Activated T-helper 2 cell treated with anti-CD3 and anti-CD28 coated beads, Interferon-gamma antibody, Interleukin-2, Interleukin-4, amounts not matched to agents 10 μg/mL and 5 μg/mL and 100 μg/mL, durations not matched to agents 14 hours and 24 hours and 36 hours (primary cell): ENCODE data around the gene FLNB. TPM values are rescaled to one million over a fixed set of nuclear protein-coding genes. Genes with fewer than 3 reads are reported as not detected.
A peak's percentile ranks its signal among the peaks of the same experiment; 100 is the strongest.
"Not testable (repeated sequence)": the region's sequence is repeated elsewhere in the genome, so short reads cannot be mapped to it uniquely, and the experiment has no call there.

Source experiments
- DNase-seq: peaks from one replicate; pipeline ENCODE4 v3.0.0; 2021; ENCODE audit warnings: low spot score
- H3K27ac Mint-ChIP-seq: one replicate; pipeline ENCODE4 v1.8.0; 2021; ENCODE audit warnings: mixed read lengths
- H3K27me3 Mint-ChIP-seq: one replicate; pipeline ENCODE4 v1.8.0; 2021; ENCODE audit warnings: low read depth, mixed read lengths
- H3K36me3 Mint-ChIP-seq: one replicate; pipeline ENCODE4 v1.8.0; 2021; ENCODE audit warnings: low read depth, mixed read lengths
- H3K4me1 Mint-ChIP-seq: one replicate; pipeline ENCODE4 v1.8.0; 2021; ENCODE audit warnings: low read depth, mixed read lengths
- H3K4me3 Mint-ChIP-seq: one replicate; pipeline ENCODE4 v1.8.0; 2021; ENCODE audit warnings: low read depth, mild to moderate bottlenecking, moderate library complexity, mixed read lengths
- H3K9me3 Mint-ChIP-seq: one replicate; pipeline ENCODE4 v1.8.0; 2021; ENCODE audit warnings: mixed read lengths
- intact Hi-C: fragments of 100-400 bp; cut with micrococcal nuclease; formaldehyde crosslinking; loops from one replicate; pipeline ENCODE4 v1.15.1; 2023
- total RNA-seq: library from RNA; stranded (reverse); gene quantifications from 2 replicates; pipeline ENCODE4 v1.2.3, GENCODE V29; 2022

FLNB gene
- total RNA-seq, 1 donor from 2014 or later: 35.6 TPM

DNA sequence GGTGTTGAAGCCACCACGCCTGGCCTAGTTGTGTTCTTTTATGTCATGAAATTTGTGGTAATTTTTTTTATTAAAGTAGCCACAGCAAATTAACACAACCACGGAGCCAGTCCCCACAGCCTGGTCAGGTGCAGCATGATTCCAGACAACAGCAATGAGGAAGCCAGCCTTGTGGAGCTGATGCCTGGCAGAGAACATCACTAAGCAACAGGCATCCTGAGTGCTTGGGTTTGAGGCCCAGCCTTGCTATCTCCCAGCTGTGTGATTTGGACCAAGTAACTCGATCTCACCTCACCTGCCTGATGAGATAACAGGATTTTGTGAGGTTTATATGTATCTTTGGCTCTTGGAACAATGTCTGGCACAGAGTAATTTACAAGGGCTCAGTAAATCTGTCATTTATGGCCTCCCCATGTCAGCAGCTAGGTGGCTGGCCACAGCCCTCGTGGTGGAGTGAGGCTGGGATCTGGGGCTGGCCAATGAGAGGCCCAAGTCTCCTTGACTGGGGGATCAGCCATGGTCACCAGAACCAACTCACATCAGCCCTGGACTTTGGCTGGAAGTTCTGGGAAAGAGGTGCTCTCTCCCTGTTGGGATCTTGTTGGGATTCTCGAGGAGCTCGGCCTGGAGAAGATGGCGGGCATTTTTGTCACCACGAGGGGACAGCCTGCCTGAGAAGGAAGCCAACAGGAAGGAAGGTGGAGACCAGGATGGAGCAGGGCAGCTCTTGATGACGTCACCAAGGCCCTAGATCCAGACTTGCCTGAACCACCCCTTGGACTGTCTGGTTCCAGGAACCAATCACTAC is 22.8 kb upstream of the FLNB start:
- H3K4me3 Mint-ChIP-seq: no peak overlapping the region
- H3K36me3 Mint-ChIP-seq: peaks cover 3% of the 10 kb centered on the region
- intact Hi-C loops: no loop called here
- peaks cover 19% of the 10 kb centered on the region for H3K4me1 Mint-ChIP-seq
- H3K27ac Mint-ChIP-seq: no peak overlapping the region
- no peaks in the 10 kb centered on the region for H3K27me3 Mint-ChIP-seq
- H3K9me3 Mint-ChIP-seq: no peaks in the 10 kb centered on the region
- DNase-seq: no peak

DNA sequence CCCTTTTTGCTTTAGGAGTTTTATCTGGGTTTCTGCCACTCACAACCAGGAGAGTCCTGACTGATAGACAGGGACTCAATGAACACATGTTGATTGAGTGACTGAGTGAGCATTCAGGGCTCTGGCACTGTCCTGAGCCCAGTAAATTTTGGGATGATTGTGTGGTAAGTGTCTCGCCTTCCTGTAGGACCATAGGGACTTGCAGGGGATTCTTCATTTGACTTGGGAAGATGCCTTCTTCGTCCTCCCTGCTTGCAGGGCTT is 22.3 kb upstream of the FLNB start:
- intact Hi-C loops: no loop called here
- H3K9me3 Mint-ChIP-seq: no peaks in the 10 kb centered on the region

DNA sequence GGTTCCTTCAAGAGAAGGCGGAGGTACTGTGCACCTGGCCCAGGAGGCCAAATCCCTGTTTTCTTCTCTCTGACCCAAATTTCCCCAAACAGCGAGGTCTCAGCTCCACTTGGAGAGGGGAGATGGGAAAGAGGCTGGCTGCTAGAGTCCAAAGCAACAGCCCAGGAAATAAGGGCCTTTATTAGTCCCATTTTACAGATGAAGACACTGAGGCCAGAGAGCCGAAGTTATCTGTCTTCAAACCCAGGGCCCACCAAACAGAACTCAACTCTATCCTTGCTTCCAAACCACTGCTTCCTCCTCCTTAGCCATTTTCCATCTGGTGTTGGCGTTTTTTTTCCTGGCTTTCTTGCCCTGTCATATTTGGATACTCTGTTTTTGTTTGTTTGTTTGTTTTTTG is 22.0 kb upstream of the FLNB start:
- no peak for DNase-seq
- intact Hi-C loops: no loop called here
- H3K4me1 Mint-ChIP-seq: peaks cover 19% of the 10 kb centered on the region
- peaks cover 3% of the 10 kb centered on the region for H3K36me3 Mint-ChIP-seq
- H3K27ac Mint-ChIP-seq: no peak overlapping the region
- H3K9me3 Mint-ChIP-seq: no peaks in the 10 kb centered on the region
- no peaks in the 10 kb centered on the region for H3K27me3 Mint-ChIP-seq
- H3K4me3 Mint-ChIP-seq: no peak overlapping the region

More for the DNA sequence above, 22.3 kb upstream of the FLNB start:
- Mint-ChIP-seq H3K4me1 (peaks cover 19% of the 10 kb centered on the region), H3K27ac (no peak overlapping the region), H3K36me3 (peaks cover 3% of the 10 kb centered on the region), H3K4me3 (no peak overlapping the region), H3K27me3 (no peaks in the 10 kb centered on the region)
- DNase-seq: no peak

DNA sequence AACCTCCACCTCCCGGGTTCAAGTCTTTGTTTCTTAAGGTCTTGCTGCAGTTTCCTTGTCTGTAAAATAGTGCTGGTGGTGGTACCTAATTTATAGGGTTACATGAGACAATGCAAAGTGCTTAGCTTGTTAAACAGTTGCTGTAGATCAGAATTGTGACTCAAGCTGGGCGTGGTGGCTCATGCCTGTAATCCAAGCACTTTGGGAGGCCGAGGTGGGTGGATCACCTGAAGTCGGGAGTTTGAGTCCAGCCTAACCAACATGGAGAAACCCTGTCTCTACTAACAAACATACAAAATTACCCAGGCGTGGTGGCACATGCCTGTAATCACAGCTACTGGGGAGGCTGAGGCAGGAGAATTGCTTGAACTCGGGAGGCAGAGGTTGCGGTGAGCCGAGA is 19.0 kb upstream of the FLNB start:
- H3K36me3 Mint-ChIP-seq, DNase-seq, H3K9me3 Mint-ChIP-seq, H3K4me1 Mint-ChIP-seq, H3K27ac Mint-ChIP-seq, intact Hi-C loops, H3K4me3 Mint-ChIP-seq, H3K27me3 Mint-ChIP-seq: not testable (repeated sequence)

DNA sequence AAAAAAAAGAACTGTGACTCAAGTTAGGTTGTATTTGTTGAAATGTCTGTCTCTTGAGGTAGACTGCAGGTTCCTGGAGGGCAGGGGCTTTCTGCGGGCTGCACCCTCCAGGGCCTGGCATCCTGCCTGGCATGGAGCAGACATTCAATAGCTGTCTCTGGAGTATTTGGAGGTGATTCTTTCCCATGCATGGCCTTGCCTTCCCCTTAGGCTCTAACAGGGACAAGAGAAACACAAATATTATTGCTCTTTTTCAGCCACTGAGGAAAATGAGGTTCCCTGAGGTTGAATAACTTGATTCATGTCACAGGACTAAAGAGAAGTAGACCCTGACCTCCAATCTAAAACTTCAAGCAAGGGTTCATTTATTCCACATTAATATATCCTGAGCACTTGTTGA is 18.6 kb upstream of the FLNB start:
- H3K4me1 Mint-ChIP-seq: no peaks in the 10 kb centered on the region
- no peaks in the 10 kb centered on the region for H3K27me3 Mint-ChIP-seq
- no peaks in the 10 kb centered on the region for H3K36me3 Mint-ChIP-seq
- no peak overlapping the region for H3K27ac Mint-ChIP-seq
- intact Hi-C loops: no loop called here
- no peak for DNase-seq
- H3K4me3 Mint-ChIP-seq: no peak overlapping the region
- H3K9me3 Mint-ChIP-seq: no peaks in the 10 kb centered on the region

DNA sequence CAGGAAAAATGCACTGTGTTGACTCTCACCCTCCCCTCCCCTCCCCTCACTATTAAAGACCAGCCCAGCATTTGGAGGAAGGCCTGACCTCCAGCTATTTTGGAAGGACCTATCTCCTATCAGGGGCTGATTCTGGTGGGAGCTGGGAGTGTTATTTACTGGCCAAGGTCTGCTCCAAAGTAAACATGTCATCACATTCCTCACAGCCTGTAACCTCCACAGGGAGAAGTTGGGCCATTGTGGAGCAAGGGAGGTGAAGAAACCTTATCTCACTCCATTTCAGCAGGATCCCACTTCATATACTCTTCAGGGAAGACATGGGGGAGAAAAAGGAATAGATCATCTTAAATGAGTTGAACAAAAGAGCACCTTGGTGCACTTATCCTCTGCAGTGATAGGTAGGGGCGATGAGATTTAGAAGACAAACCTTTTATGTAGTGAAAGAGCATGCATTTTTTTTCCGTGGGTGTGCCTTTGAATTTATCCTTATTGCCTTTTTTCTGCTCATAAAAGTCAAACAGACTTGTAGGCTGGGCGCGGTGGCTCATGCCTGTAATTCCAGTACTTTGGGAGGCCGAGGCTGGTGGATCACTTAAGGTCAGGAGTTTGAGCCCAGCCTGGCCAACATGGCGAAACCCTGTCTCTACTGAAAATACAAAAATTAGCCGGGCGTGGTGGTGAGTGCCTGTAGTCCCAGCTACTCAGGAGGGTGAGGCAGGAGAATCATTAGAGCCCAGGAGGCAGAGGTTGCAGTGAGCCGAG is 15.6 kb upstream of the FLNB start:
- H3K27ac Mint-ChIP-seq: no peak overlapping the region
- no peaks in the 10 kb centered on the region for H3K27me3 Mint-ChIP-seq
- H3K36me3 Mint-ChIP-seq: no peaks in the 10 kb centered on the region

DNA sequence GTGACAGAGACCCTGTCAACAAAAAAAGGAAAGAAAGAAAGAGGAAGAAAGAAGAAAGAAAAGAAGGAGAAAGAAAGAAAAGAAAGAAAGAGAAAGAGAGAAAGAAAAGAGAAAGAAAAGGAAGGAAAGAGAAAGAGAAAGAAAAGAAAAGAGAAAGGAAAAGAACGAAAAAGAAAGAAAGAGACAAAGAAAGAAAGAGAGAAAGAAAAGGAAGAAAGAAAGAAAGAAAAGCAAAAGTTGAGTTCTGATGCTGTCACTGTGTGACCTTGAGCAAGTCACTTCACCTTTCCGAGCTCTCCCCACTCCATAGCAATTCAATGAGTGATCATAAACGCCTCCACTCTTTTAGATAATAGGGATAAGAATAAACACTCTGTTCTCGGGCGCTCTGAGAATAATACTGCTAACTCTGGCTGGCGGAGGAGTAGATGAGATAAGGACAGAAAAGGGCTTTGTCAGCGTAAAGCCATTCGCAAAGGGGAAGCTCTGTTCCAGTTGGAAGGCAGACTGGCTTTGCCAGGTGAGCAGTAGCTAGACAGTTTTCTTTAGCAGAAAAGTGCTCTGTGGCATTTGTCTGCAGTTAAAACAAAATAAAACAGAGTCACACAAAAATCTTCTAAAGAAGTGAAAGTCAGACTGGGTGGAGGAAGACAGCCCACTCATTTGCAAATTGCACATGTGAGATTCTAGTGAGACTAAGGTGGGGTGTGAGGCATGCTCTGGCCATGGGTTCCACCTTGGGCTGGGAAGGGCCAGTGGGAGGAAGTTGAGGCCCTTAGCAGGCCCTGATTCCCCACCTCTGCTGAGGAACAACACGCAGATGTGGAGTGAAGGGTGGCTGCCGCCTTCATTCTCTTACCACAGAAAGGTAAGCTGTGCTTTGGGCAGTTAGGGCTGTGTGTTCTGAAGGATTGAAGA is 9.6 kb upstream of the FLNB start:
- H3K27me3 Mint-ChIP-seq: no peaks in the 10 kb centered on the region
- peak overlapping the region; percentile 35 for H3K27ac Mint-ChIP-seq

More for the DNA sequence above, 15.6 kb upstream of the FLNB start:
- no peak for DNase-seq
- no peaks in the 10 kb centered on the region for H3K9me3 Mint-ChIP-seq
- intact Hi-C loops: no loop called here
- no peak overlapping the region for H3K4me3 Mint-ChIP-seq
- no peaks in the 10 kb centered on the region for H3K4me1 Mint-ChIP-seq

DNA sequence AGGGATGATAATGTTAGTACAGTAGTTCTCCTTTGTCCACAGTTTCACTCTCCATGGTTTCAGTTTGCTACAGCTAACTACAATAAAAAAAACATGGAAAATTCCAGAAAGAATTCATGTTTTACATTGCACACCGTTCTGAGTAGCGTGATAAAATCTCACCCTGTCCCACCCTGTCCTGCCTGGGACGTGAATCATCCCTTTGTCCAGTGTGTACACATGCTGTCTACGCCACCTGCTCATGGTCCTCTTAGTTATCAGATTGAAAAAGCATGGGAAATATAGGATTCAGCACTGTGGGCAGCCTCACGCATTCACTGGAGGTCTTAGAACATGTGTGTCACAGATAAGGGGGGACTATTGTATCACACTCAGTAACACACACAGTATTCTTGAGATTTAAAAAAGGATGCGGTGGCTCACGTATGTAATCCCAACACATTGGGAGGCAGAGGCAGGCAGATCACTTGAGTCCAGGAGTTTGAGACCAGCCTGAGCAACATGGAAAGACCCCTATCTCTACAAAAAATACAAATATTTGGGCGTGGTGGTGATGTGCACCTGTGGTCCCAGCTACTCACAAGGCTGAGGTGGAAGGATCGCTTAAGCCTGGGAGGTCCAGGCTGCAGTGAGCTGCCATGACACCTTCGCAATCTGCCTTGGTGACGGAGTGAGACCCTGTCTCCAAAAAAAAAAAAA is 8.7 kb upstream of the FLNB start:
- H3K4me1 Mint-ChIP-seq: peaks cover 13% of the 10 kb centered on the region
- H3K27me3 Mint-ChIP-seq: no peaks in the 10 kb centered on the region
- intact Hi-C loops: no loop called here
- no peaks in the 10 kb centered on the region for H3K9me3 Mint-ChIP-seq
- DNase-seq: no peak
- H3K36me3 Mint-ChIP-seq: no peaks in the 10 kb centered on the region
- no peak overlapping the region for H3K4me3 Mint-ChIP-seq
- no peak overlapping the region for H3K27ac Mint-ChIP-seq

More for the DNA sequence above, 9.6 kb upstream of the FLNB start:
- Mint-ChIP-seq H3K4me3 (peak overlapping the region; percentile 65), H3K36me3 (no peaks in the 10 kb centered on the region), H3K9me3 (no peaks in the 10 kb centered on the region), H3K4me1 (peaks cover 13% of the 10 kb centered on the region)
- no peak for DNase-seq
- intact Hi-C loops: no loop called here

DNA sequence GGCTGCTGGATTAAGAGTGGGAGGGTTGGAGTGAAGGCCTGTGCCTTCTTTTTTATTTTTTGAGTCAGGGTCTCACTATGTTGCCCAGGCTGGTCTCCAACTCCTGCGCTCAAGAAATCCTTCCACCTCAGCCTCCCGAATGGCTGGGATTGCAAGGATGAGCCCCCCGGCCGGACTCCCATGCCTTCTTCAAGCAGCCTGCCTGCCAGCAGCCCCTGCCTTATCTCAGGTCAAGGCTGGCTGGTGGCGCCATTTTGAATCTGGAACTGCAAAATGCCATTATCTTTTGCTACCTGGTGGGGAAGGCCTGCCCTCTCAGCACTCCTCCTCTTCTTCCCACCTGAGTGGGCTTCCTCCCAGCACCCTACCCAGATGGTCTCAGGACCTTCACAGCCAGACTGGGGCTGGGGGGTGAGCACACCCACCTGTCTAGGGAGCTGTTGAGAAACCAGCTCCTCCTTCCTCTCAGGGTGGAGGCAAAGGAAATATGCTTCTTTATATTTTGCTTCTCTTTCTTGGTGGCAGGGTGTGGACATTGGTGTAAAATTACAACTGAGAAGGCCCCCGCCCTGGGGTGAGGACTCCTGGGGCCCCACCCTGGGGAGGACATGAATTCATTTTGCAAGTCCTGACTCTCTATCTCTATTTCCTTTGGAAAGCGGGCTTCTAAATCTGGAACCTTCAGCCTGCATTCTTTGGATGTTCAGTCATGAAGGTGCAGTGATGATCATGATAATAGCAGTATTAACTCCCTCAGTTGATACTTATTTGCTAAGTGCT is 7.7 kb upstream of the FLNB start:
- Mint-ChIP-seq H3K4me1 (peaks cover 13% of the 10 kb centered on the region), H3K27me3 (no peaks in the 10 kb centered on the region), H3K27ac (no peak overlapping the region), H3K4me3 (no peak overlapping the region), H3K9me3 (no peaks in the 10 kb centered on the region), H3K36me3 (no peaks in the 10 kb centered on the region)
- intact Hi-C loops: no loop called here
- no peak for DNase-seq

DNA sequence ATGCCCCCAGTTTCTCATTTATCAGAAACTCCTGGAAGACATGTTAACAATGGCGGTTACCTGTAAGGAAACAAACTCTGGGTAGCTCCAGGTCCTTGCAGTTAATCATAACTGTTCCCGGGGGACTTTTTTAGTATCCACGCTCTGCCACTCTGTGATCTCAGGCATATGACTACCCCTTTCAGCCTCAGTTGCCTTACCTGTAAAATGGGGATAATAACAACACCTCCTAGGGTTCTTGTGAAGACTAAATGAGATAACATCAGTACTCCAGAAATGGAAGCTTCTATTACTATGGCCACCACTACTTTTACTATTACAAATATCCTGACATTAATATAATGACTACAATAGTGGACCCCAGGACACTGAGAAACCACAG is 7.1 kb upstream of the FLNB start:
- Mint-ChIP-seq H3K4me3 (no peak overlapping the region), H3K27ac (no peak overlapping the region), H3K27me3 (no peaks in the 10 kb centered on the region), H3K9me3 (no peaks in the 10 kb centered on the region), H3K36me3 (no peaks in the 10 kb centered on the region), H3K4me1 (peaks cover 13% of the 10 kb centered on the region)
- no peak for DNase-seq
- intact Hi-C loops: no loop called here

DNA sequence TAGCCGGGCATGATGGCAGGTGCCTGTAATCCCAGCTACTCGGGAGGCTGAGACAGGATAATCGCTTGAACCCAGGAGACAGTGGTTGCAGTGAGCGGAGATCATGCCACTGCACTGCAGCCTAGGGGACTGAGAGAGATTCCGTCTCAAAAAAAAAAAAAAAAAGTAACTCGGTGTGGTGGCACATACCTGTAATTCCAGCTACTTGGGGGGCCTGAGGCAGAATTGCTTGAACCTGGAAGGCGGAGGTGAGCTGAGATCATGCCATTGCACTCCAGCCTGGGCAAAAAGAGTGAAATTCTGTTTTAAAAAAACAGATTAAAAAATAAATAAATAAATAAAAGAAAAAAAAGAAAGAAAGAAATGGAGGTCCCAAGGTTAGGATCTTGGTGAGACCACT is 6.2 kb upstream of the FLNB start:
- Mint-ChIP-seq H3K9me3 (no peaks in the 10 kb centered on the region), H3K27ac (no peak overlapping the region), H3K4me1 (peaks cover 13% of the 10 kb centered on the region), H3K36me3 (no peaks in the 10 kb centered on the region), H3K27me3 (no peaks in the 10 kb centered on the region), H3K4me3 (no peak overlapping the region)
- no peak for DNase-seq
- intact Hi-C loops: no loop called here

DNA sequence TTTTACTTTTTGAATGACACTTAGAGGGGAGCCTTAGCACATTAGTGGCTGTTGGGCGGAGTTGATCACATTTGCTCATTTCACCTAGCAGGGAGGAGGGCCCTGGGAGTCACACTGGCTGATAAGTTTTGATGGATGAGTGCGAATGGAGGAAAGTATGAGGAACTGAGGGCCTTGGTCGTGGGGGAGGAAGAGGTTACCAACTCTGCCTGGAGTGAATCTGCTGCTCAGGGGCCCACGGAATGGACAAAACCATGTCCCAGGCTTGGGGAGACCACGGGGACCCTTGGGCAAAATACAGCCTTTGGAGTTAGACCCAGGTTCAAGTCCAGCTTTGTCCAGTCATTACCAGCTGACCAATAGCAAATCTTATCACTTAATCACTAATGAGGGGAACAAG is 5.1 kb upstream of the FLNB start:
- Mint-ChIP-seq H3K4me3 (no peak overlapping the region), H3K27me3 (no peaks in the 10 kb centered on the region), H3K9me3 (no peaks in the 10 kb centered on the region), H3K4me1 (peaks cover 12% of the 10 kb centered on the region), H3K27ac (no peak overlapping the region), H3K36me3 (no peaks in the 10 kb centered on the region)
- DNase-seq: no peak
- intact Hi-C loops: no loop called here
